Smooth muscle cell (in vitro differentiated cells): ENCODE data around the gene GNB2. TPM values are rescaled to one million over a fixed set of nuclear protein-coding genes. Genes with fewer than 3 reads are reported as not detected.
"Not testable (repeated sequence)": the region's sequence is repeated elsewhere in the genome, so short reads cannot be mapped to it uniquely, and the experiment has no call there.

ENCODE experiments used
- DNase-seq: peaks from one replicate; lab custom pipeline; 2025; ENCODE audit not compliant: unreplicated experiment; lab: John Stamatoyannopoulos, UW
- H2AFZ ChIP-seq: fragments of 200-600 bp; sonication (generic); 2 replicates; pipeline ENCODE4 v1.6.0; 2016; ENCODE audit warnings: antibody characterized with exemption, low read depth, mild to moderate bottlenecking
- H3F3A ChIP-seq: fragments of 200-600 bp; sonication (generic); 2 replicates; pipeline ENCODE4 v1.6.0; 2017; ENCODE audit warnings: antibody characterized with exemption, low read depth
- H3K27ac ChIP-seq: fragments of 200-600 bp; sonication (generic); 2 replicates; pipeline ENCODE4 v1.5.1; 2016; ENCODE audit warnings: low read depth, mild to moderate bottlenecking
- H3K27me3 ChIP-seq: fragments of 200-600 bp; sonication (generic); 2 replicates; pipeline ENCODE4 v1.6.1; 2016; ENCODE audit warnings: low read depth, mild to moderate bottlenecking
- H3K36me3 ChIP-seq: fragments of 200-600 bp; sonication (generic); 2 replicates; pipeline ENCODE4 v1.5.1; 2016; ENCODE audit warnings: low read depth
- H3K4me1 ChIP-seq: fragments of 200-600 bp; sonication (generic); 2 replicates; pipeline ENCODE4 v1.5.1; 2016; ENCODE audit warnings: low read depth
- H3K4me2 ChIP-seq: fragments of 200-600 bp; sonication (generic); 2 replicates; pipeline ENCODE4 v1.6.0; 2016; ENCODE audit warnings: mild to moderate bottlenecking
- H3K4me3 ChIP-seq: fragments of 200-600 bp; sonication (generic); 2 replicates; pipeline ENCODE4 v1.5.1; 2016; ENCODE audit warnings: mild to moderate bottlenecking
- H3K79me2 ChIP-seq: fragments of 200-600 bp; sonication (generic); 2 replicates; pipeline ENCODE4 v1.6.0; 2016; ENCODE audit warnings: low read depth, mild to moderate bottlenecking
- H3K9ac ChIP-seq: fragments of 200-600 bp; sonication (generic); 2 replicates; pipeline ENCODE4 v1.6.0; 2016; ENCODE audit warnings: low read depth
- H3K9me3 ChIP-seq: fragments of 200-600 bp; sonication (generic); replicated peaks from 2 replicates; pipeline ENCODE4 v1.5.1; 2016; ENCODE audit warnings: low read depth
- H4K20me1 ChIP-seq: fragments of 200-600 bp; sonication (generic); 2 replicates; pipeline ENCODE4 v1.6.0; 2016; ENCODE audit warnings: low read depth
- WGBS: methylation state at CpG from one replicate; pipeline ENCODE4 v1.1.7; 2016; ENCODE audit warnings: low lambda C conversion rate; 5-methylcytosine and 5-hydroxymethylcytosine counted together
- polyA plus RNA-seq: library from polyadenylated mRNA; unstranded; fragments of >200 nt; fragmentation: Nextera tagmentation; extraction: Ambion mirVana; gene quantifications from 2 replicates; pipeline ENCODE4 v1.2.1, GENCODE V29; 2016
- total RNA-seq: library from RNA; depleted of rRNA; stranded (reverse); fragments of >200 nt; gene quantifications from 2 replicates; pipeline ENCODE4 v1.2.3, GENCODE V29; 2014
- TF ChIP-seq, protein P1 (sequence below): fragments of 200-600 bp; sonication (generic); IDR thresholded peaks from 2 replicates; pipeline ENCODE4 v1.5.1; 2017; ENCODE audit warnings: borderline replicate concordance, mild to moderate bottlenecking, antibody characterized with exemption; ENCODE audit not compliant: insufficient read depth, poor library complexity, severe bottlenecking

The GNB2 gene
- total and polyA plus RNA-seq, 2 experiments from 2014 or later, result 90.7 to 219 TPM

DNA sequence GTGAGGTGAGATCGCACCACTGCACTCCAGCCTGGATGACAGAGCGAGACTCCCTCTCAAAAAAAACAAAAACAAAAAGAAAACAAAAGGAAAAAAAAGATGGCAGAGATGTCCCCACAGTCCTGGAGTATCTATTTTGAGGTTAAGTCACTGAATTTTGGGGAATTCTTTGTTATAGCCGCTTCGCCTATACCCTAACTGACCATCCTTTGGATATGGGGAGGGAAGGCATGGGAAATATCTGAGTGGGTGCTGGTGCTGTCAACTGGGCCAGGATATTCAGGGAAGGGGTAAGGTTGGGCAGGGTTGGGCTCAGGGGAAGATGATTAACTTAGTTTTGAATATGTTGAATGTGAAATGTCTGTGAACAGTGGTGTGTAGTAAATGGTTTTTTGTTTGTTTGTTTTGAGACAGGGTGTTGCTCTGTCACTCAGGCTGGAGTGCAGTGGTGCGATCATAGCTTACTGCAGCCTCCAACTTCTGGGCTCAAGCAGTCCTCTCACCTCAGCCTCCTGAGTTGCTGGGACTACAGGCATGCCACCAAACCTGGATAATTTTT is 8.3 kb upstream of the GNB2 start:
- Histone ChIP-seq H3K4me3 (no peak overlapping the region), H3K9ac (no peak overlapping the region), H4K20me1 (no peaks in the 10 kb centered on the region), H3K9me3 (no peaks in the 10 kb centered on the region), H3K36me3 (no peaks in the 10 kb centered on the region), H2AFZ (no peak overlapping the region), H3K4me1 (no peaks in the 10 kb centered on the region), H3K27me3 (no peaks in the 10 kb centered on the region), H3K4me2 (no peak overlapping the region), H3K27ac (no peak overlapping the region), H3F3A (no peaks in the 10 kb centered on the region), H3K79me2 (no peaks in the 10 kb centered on the region)
- no peak for DNase-seq
- TF ChIP-seq, protein P1, sequence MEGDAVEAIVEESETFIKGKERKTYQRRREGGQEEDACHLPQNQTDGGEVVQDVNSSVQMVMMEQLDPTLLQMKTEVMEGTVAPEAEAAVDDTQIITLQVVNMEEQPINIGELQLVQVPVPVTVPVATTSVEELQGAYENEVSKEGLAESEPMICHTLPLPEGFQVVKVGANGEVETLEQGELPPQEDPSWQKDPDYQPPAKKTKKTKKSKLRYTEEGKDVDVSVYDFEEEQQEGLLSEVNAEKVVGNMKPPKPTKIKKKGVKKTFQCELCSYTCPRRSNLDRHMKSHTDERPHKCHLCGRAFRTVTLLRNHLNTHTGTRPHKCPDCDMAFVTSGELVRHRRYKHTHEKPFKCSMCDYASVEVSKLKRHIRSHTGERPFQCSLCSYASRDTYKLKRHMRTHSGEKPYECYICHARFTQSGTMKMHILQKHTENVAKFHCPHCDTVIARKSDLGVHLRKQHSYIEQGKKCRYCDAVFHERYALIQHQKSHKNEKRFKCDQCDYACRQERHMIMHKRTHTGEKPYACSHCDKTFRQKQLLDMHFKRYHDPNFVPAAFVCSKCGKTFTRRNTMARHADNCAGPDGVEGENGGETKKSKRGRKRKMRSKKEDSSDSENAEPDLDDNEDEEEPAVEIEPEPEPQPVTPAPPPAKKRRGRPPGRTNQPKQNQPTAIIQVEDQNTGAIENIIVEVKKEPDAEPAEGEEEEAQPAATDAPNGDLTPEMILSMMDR, result no peak
- 93% methylated on average over 5 of the region's 5 CpGs for WGBS

DNA sequence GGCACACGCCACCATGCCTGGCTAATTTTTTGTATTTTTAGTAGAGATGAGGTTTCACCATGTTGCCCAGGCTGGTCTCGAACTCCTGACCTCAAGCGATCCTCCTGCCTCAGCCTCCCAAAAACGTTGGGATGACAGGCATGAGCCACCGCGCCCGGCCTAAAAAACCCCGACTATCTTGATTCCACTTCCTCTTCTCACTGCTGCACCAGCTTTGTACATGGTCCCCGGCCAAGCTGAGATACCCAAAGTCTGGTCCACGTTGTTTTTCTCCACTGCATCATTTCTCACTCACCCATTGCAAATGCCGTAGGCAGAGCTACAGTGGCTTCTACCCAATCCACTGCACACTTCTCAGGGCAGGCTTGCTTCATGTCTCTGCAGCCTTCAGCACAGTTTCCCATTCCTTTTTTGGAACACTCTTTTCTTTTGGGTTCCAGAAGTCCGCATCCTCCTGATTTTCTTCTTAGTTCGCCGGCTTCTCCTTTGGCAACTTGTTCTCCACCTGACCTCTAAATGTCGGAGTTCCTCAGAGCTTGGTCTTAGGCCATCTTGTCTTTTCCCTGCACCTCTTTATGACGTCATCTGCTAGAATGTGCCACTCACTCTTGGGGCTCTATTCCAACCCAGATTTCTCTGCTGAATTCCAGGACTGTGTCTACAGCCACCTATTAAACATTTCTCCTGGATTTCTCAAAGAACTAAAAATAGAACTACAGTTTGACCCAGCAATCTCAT is 6.0 kb upstream of the GNB2 start:
- WGBS, result 89% methylated on average over 16 of the region's 16 CpGs
- H4K20me1 ChIP-seq, result no peaks in the 10 kb centered on the region
- no peak overlapping the region for H3K9ac ChIP-seq
- no peaks in the 10 kb centered on the region for H3K79me2 ChIP-seq
- TF ChIP-seq, protein P1, result no peak
- no peak overlapping the region for H2AFZ ChIP-seq
- no peak overlapping the region for H3K27ac ChIP-seq
- no peak for DNase-seq
- H3K4me2 ChIP-seq, result no peak overlapping the region
- H3K9me3 ChIP-seq, result no peaks in the 10 kb centered on the region
- no peaks in the 10 kb centered on the region for H3K36me3 ChIP-seq
- H3K27me3 ChIP-seq, result no peaks in the 10 kb centered on the region
- no peak overlapping the region for H3K4me3 ChIP-seq
- no peaks in the 10 kb centered on the region for H3F3A ChIP-seq
- no peaks in the 10 kb centered on the region for H3K4me1 ChIP-seq

DNA sequence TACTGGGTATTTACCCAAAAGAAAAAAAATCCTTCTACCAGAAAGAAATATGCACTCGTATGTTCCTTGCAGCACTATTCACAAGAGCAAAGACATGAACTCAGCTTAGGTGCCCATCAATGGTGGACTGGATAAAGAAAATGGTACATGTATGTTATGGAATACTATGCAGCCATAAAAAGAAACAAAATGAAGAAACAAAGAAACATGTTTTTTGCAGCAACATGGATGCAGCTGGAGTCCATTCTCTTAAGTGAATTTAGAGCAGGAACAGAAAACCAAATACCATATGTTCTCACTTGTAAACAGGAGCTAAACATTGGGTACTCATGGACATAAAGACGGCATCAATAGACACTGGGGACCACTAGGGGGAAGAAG is 5.5 kb upstream of the GNB2 start:
- H2AFZ ChIP-seq, result no peak overlapping the region
- no peaks in the 10 kb centered on the region for H3F3A ChIP-seq
- H3K4me2 ChIP-seq, result no peak overlapping the region
- H3K79me2 ChIP-seq, result no peaks in the 10 kb centered on the region
- no peaks in the 10 kb centered on the region for H3K9me3 ChIP-seq
- no peak for DNase-seq
- H3K27me3 ChIP-seq, result no peaks in the 10 kb centered on the region
- WGBS, result 94% methylated on average over 2 of the region's 2 CpGs
- no peaks in the 10 kb centered on the region for H3K4me1 ChIP-seq
- no peak overlapping the region for H3K4me3 ChIP-seq
- TF ChIP-seq, protein P1, result no peak
- no peaks in the 10 kb centered on the region for H4K20me1 ChIP-seq
- no peak overlapping the region for H3K9ac ChIP-seq
- no peak overlapping the region for H3K27ac ChIP-seq
- no peaks in the 10 kb centered on the region for H3K36me3 ChIP-seq

DNA sequence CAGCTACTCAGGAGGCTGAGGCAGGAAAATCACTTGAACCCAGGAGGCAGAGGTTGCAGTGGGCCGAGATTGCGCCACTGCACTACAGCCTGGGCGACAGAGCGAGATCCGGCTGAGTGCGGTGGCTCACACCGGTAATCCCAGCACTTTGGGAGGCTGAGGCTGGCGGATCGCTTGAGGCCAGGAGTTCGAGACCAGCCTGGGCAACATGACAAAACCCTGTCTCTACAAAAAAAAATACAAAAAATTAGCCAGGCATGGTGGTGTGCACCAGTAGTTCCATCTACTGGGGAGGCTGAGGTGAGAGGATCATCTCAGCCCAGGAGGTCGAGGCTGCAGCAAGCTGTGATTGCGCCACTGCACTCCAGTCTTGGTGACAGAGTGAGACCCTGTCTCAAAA is 4.4 kb upstream of the GNB2 start:
- H3K9ac ChIP-seq, H3K4me3 ChIP-seq, DNase-seq, H4K20me1 ChIP-seq, H3K27me3 ChIP-seq, H3K27ac ChIP-seq, H3K79me2 ChIP-seq, H3K9me3 ChIP-seq, H3K36me3 ChIP-seq, H2AFZ ChIP-seq, H3F3A ChIP-seq, H3K4me1 ChIP-seq, H3K4me2 ChIP-seq: not testable (repeated sequence)
- 96% methylated on average over 12 of the region's 12 CpGs for WGBS
